HepG2 (cell line): ENCODE data around the gene PBX4. TPM values are rescaled to one million over a fixed set of nuclear protein-coding genes. Genes with fewer than 3 reads are reported as not detected.
A peak's percentile ranks its signal among the peaks of the same experiment; 100 is the strongest.

Experiments
- ARID3A ChIP-seq: IDR thresholded peaks from 2 replicates; pipeline ENCODE4 v1.6.1; 2012; ENCODE audit warnings: low read depth, low read length, improper control_type of control experiment
- HBP1 ChIP-seq: IDR thresholded peaks from 2 replicates; pipeline ENCODE4 v1.6.1; 2016; ENCODE audit warnings: low read depth, control low read depth
- HDAC1 ChIP-seq: sonication (generic); formaldehyde crosslinking; IDR thresholded peaks from 2 replicates; pipeline ENCODE4 v1.5.1; 2020; ENCODE audit warnings: mild to moderate bottlenecking, missing genetic modification reagents
- JARID2 ChIP-seq: sonication (generic); formaldehyde crosslinking; IDR thresholded peaks from 2 replicates; pipeline ENCODE4 v1.8.1; 2023; ENCODE audit warnings: missing genetic modification reagents, inconsistent platforms; ENCODE audit not compliant: insufficient replicate concordance
- KLF16 ChIP-seq, 2 experiments: sonication (generic) in 1 of 2; formaldehyde crosslinking in 1 of 2; IDR thresholded peaks; 2 replicates each; pipeline versions ENCODE4 v1.6.1 to v1.8.0; 2016 to 2023; ENCODE audit warnings: missing genetic modification reagents in 2 of 2, missing compliant biosample characterization in 1 of 2
- MLLT10 ChIP-seq: sonication (generic); formaldehyde crosslinking; IDR thresholded peaks from 2 replicates; pipeline ENCODE4 v1.4.0; 2020; ENCODE audit warnings: missing genetic modification reagents
- POLR2A ChIP-seq, 2 experiments: IDR thresholded peaks; 2 replicates each; pipeline ENCODE4 v1.6.1; 2011; ENCODE audit warnings: low read depth in 2 of 2, low read length in 2 of 2, mild to moderate bottlenecking in 1 of 2, moderate library complexity in 1 of 2; ENCODE audit not compliant: insufficient read depth in 1 of 2
- RARA ChIP-seq: IDR thresholded peaks from 2 replicates; pipeline ENCODE4 v1.6.1; 2016; ENCODE audit warnings: missing genetic modification reagents, missing compliant biosample characterization
- RBM39 ChIP-seq: fragments of 200-400 bp; formaldehyde crosslinking; IDR thresholded peaks from one replicate; pipeline ENCODE4 v1.6.1; 2018; ENCODE audit warnings: antibody characterized with exemption, mild to moderate bottlenecking, low read depth, low read length; ENCODE audit not compliant: poor library complexity, severe bottlenecking
- RCOR2 ChIP-seq: IDR thresholded peaks from 2 replicates; pipeline ENCODE4 v1.6.1; 2016; ENCODE audit warnings: missing biosample characterization, missing genetic modification reagents
- RXRB ChIP-seq: IDR thresholded peaks from 2 replicates; pipeline ENCODE4 v1.6.1; 2016; ENCODE audit warnings: borderline replicate concordance, missing genetic modification reagents, missing compliant biosample characterization
- TCF7 ChIP-seq: sonication (generic); IDR thresholded peaks from 2 replicates; pipeline ENCODE4 v1.6.1; 2016; ENCODE audit warnings: antibody characterized with exemption, low read depth
- TSC22D2 ChIP-seq: sonication (generic); formaldehyde crosslinking; IDR thresholded peaks from 2 replicates; pipeline ENCODE4 v1.5.1; 2020; ENCODE audit warnings: missing genetic modification reagents, mild to moderate bottlenecking, borderline replicate concordance
- YEATS4 ChIP-seq: sonication (generic); formaldehyde crosslinking; IDR thresholded peaks from 2 replicates; pipeline ENCODE4 v1.4.0; 2020; ENCODE audit warnings: missing genetic modification reagents, borderline replicate concordance
- ZFP1 ChIP-seq: IDR thresholded peaks from 2 replicates; pipeline ENCODE4 v1.6.1; 2016
- ZNF326 ChIP-seq: sonication (generic); formaldehyde crosslinking; IDR thresholded peaks from 2 replicates; pipeline ENCODE4 v1.4.0; 2020; ENCODE audit warnings: missing genetic modification reagents, borderline replicate concordance
- ZNF562 ChIP-seq: sonication (generic); formaldehyde crosslinking; IDR thresholded peaks from 2 replicates; pipeline ENCODE4 v1.8.0; 2022; ENCODE audit warnings: missing genetic modification reagents, borderline replicate concordance
- ZNF703 ChIP-seq: sonication (generic); formaldehyde crosslinking; IDR thresholded peaks from 2 replicates; pipeline ENCODE4 v1.5.1; 2020; ENCODE audit warnings: missing genetic modification reagents, mild to moderate bottlenecking, moderate library complexity, borderline replicate concordance
- ZNF850 ChIP-seq: sonication (generic); formaldehyde crosslinking; conservative IDR thresholded peaks from 2 replicates; pipeline ENCODE4 v1.9.0; 2021; ENCODE audit warnings: mild to moderate bottlenecking, missing genetic modification reagents
- ZXDC ChIP-seq: sonication (generic); formaldehyde crosslinking; IDR thresholded peaks from 2 replicates; pipeline ENCODE4 v1.5.0; 2020; ENCODE audit warnings: mild to moderate bottlenecking, missing genetic modification reagents
- polyA plus RNA-seq, 8 experiments: library from polyadenylated mRNA; depleted of rRNA in 3 of 8; stranded (reverse) in 7 of 8; unstranded in 1 of 8; fragments of >200 nt; fragmentation: Illumina TruSeq in 4 of 8; extraction: Trizol in 4 of 8; gene quantifications; 2 replicates each; pipeline versions ENCODE4 v1.2.1 to v1.2.3, GENCODE V29; 2011 to 2016; ENCODE audit warnings: low read depth in 4 of 8, missing spikeins in 1 of 8, mixed read lengths in 1 of 8; ENCODE audit not compliant: insufficient read depth in 1 of 8
- total RNA-seq, 5 experiments: library from RNA; depleted of rRNA; stranded (reverse); fragments of >200 nt; fragmentation: Illumina TruSeq; extraction: Trizol; gene quantifications; 2 replicates each; pipeline ENCODE4 v1.2.3, GENCODE V29; 2016; ENCODE audit warnings: low read depth in 1 of 5
- TF ChIP-seq, protein P1 (sequence below): IDR thresholded peaks from 2 replicates; pipeline ENCODE4 v1.6.1; 2016
- TF ChIP-seq, protein P2 (sequence below): sonication (generic); formaldehyde crosslinking; conservative IDR thresholded peaks from 2 replicates; pipeline ENCODE4 v1.8.0; 2022; ENCODE audit warnings: low read depth, missing genetic modification reagents

The PBX4 gene
- total and polyA plus RNA-seq, 2 of the 13 experiments (the other 11 are each of a cell fraction or from before 2014, with no cell fraction given), result not detected

GRCh38 chr19:19515642-19516519 is 102.6 kb downstream of the PBX4 start, which contains the start of gene NDUFA13 (continued):
- TF ChIP-seq HBP1 (no peak), ZNF562 (CRISPR knock-in tag) (no peak), RXRB (CRISPR knock-in tag) (peak; percentile 37; the same call in 1 of the 2 replicates), ZNF326 (CRISPR knock-in tag) (no peak), ZNF850 (no peak), KLF16 (CRISPR knock-in tag; IDR thresholded peaks at IDR 0.05) (peak in 1 of 2 experiments; percentile 76; a peak in 1 of 4 replicates), RBM39 (no peak), TCF7 (no peak), RCOR2 (CRISPR knock-in tag) (no peak), POLR2A (IDR thresholded peaks at IDR 0.05; ENCODE audit: insufficient read depth in 1 of 2, low read depth in 2 of 2, low read length in 2 of 2) (peak; percentile 84 to 91), HDAC1 (CRISPR knock-in tag) (peak; percentile 83), YEATS4 (CRISPR knock-in tag) (peak; percentile 93), ARID3A (no peak), ZXDC (CRISPR knock-in tag) (0 out of 2 replicates have a peak, but pooled peaks have one; percentile 19), JARID2 (CRISPR knock-in tag) (no peak), ZFP1 (CRISPR knock-in tag) (no peak), ZNF703 (no peak; the same call in 1 of the 2 replicates), MLLT10 (CRISPR knock-in tag) (no peak), RARA (CRISPR knock-in tag) (peak; percentile 24; the same call in 1 of the 2 replicates), TSC22D2 (CRISPR knock-in tag) (0 out of 2 replicates have a peak, but pooled peaks have one; percentile 57)
- TF ChIP-seq, protein P1, sequence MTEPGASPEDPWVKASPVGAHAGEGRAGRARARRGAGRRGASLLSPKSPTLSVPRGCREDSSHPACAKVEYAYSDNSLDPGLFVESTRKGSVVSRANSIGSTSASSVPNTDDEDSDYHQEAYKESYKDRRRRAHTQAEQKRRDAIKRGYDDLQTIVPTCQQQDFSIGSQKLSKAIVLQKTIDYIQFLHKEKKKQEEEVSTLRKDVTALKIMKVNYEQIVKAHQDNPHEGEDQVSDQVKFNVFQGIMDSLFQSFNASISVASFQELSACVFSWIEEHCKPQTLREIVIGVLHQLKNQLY (CRISPR knock-in tag), result no peak
- TF ChIP-seq, protein P2, sequence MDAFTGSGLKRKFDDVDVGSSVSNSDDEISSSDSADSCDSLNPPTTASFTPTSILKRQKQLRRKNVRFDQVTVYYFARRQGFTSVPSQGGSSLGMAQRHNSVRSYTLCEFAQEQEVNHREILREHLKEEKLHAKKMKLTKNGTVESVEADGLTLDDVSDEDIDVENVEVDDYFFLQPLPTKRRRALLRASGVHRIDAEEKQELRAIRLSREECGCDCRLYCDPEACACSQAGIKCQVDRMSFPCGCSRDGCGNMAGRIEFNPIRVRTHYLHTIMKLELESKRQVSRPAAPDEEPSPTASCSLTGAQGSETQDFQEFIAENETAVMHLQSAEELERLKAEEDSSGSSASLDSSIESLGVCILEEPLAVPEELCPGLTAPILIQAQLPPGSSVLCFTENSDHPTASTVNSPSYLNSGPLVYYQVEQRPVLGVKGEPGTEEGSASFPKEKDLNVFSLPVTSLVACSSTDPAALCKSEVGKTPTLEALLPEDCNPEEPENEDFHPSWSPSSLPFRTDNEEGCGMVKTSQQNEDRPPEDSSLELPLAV (CRISPR knock-in tag), result no peak
